ENCODE measurements around the gene INPP5J.
A peak's percentile ranks its signal among the peaks of the same experiment; 100 is the strongest.

INPP5J gene

DNA sequence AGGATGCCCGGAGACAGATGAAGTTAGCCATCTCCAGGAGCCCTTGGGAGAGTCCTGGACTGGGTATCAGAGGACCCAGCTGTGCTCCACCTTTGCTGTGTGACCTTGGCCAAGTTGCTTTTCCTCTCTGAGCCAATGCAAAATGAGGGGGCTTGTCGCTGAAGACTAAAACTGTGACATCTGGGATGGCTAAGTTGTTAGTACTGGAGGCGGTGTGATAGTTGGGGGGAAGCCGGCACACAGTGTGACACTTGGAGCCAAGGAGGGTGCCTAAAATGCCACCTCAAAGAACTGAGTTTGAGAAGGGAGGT is 481 bp downstream of the INPP5J start:
- FAIRE-seq: no peak
- TF ChIP-seq TAF1 (IDR thresholded peaks at IDR 0.05; ENCODE audit: borderline replicate concordance, low read depth, low read length): no peak
- no peak for TF ChIP-seq POLR2A (IDR thresholded peaks at IDR 0.05; ENCODE audit: low read depth, low read length)
- no peak for TF ChIP-seq POLR2AphosphoS5 (IDR thresholded peaks at IDR 0.05; ENCODE audit: low read depth, low read length)
- DNase-seq (ENCODE audit: insufficient read length): no peak

DNA sequence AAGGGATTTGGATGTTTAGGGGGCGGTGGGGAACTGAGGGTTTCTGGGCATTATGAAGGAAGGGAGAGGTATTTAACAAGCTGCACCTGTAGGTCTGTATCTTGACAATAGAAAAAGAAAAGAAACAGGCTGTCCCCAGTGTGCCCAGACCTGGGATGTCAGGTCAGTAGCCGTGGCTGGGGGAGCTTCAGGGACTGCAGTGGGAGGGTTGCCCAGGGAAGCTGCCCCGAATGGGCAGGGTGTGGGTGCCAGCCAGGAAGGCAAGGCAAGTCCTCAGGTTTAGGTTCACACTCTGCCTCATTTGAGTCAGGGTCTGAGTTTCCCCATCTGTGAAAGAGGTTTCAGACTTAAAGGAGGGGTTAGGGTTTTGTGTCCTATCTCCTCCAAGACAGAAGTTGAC is 1.5 kb downstream of the INPP5J start:
- FAIRE-seq (no peak), DNase-seq (ENCODE audit: insufficient read length) (no peak)
- TF ChIP-seq TAF1 (IDR thresholded peaks at IDR 0.05; ENCODE audit: borderline replicate concordance, low read depth, low read length): no peak
- TF ChIP-seq POLR2A (IDR thresholded peaks at IDR 0.05; ENCODE audit: low read depth, low read length): no peak
- TF ChIP-seq POLR2AphosphoS5 (IDR thresholded peaks at IDR 0.05; ENCODE audit: low read depth, low read length): no peak

DNA sequence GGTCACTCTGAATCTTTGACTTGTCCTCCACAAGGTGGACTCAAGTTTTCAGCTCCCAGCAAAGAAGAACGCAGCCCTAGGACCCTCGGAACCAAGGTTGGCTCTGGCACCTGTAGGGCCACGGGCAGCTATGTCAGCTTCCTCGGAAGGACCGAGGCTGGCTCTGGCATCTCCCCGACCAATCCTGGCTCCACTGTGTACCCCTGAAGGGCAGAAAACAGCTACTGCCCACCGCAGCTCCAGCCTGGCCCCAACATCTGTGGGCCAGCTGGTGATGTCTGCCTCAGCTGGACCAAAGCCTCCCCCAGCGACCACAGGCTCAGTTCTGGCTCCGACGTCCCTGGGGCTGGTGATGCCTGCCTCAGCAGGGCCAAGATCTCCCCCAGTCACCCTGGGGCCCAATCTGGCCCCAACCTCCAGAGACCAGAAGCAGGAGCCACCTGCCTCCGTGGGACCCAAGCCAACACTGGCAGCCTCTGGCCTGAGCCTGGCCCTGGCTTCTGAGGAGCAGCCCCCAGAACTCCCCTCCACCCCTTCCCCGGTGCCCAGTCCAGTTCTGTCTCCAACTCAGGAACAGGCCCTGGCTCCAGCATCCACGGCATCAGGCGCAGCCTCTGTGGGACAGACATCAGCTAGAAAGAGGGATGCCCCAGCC is 2.2 kb downstream of the INPP5J start:
- DNase-seq (ENCODE audit: insufficient read length) (no peak), FAIRE-seq (no peak)
- TF ChIP-seq POLR2AphosphoS5 (IDR thresholded peaks at IDR 0.05; ENCODE audit: low read depth, low read length) (no peak), TAF1 (IDR thresholded peaks at IDR 0.05; ENCODE audit: borderline replicate concordance, low read depth, low read length) (no peak), POLR2A (IDR thresholded peaks at IDR 0.05; ENCODE audit: low read depth, low read length) (no peak)

DNA sequence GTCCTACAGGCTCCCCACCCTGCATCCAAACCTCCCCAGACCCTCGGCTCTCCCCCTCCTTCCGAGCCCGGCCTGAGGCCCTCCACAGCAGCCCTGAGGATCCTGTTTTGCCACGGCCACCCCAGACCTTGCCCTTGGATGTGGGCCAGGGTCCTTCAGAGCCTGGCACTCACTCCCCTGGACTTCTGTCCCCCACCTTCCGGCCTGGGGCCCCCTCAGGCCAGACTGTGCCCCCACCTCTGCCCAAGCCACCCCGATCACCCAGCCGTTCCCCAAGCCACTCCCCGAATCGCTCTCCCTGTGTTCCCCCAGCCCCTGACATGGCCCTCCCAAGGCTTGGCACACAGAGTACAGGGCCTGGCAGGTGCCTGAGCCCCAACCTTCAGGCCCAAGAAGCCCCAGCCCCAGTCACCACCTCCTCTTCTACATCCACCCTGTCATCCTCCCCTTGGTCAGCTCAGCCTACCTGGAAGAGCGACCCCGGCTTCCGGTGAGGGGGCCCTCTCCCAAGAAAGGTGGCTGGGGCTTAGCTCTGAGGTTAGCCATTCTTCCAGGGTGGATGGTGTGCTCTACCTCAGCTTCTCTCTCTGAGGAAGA is 2.9 kb downstream of the INPP5J start:
- FAIRE-seq (no peak), DNase-seq (ENCODE audit: insufficient read length) (no peak)
- no peak for TF ChIP-seq POLR2A (IDR thresholded peaks at IDR 0.05; ENCODE audit: low read depth, low read length)
- no peak for TF ChIP-seq TAF1 (IDR thresholded peaks at IDR 0.05; ENCODE audit: borderline replicate concordance, low read depth, low read length)

DNA sequence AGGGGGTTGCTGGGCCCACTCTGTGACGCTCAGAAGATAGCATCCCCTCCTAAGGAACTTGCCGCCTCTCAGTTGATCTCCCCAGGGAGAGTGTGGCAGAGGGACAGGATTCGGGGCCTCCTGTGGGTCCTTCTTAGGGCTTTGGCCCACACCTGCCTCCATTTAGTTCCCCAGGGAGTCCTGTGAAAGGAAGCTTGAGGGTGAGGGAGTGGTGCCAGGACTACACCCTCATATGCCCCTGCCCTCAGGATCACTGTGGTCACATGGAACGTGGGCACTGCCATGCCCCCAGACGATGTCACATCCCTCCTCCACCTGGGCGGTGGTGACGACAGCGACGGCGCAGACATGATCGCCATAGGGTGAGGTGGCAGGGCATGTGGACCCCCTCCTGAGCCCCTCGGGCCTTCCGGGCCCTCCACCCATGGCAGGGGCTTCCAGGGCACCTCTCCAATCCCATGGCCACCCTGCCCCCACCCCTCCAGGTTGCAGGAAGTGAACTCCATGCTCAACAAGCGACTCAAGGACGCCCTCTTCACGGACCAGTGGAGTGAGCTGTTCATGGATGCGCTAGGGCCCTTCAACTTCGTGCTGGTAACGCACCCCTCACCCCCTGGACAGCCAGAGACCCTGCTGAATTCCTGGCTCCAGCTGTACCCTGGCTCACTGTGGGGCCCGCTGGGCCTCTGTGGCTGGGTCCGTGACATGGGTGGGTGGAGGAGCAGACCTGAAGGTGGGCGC is 3.5 kb downstream of the INPP5J start:
- FAIRE-seq: no peak
- DNase-seq (ENCODE audit: insufficient read length): peak; percentile 22
- TF ChIP-seq POLR2A (IDR thresholded peaks at IDR 0.05; ENCODE audit: low read depth, low read length) (no peak), TAF1 (IDR thresholded peaks at IDR 0.05; ENCODE audit: borderline replicate concordance, low read depth, low read length) (no peak)

DNA sequence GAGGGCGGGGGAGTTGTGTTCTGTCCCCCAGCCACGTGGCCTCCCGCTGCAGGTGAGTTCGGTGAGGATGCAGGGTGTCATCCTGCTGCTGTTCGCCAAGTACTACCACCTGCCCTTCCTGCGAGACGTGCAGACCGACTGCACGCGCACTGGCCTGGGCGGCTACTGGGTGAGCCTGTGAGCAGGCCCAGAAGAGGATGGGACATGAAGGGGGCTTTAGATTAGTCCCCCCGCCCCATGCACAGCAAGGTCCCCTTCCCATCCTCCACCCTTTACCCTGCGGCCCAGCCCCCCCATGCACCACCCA is 4.1 kb downstream of the INPP5J start:
- TF ChIP-seq POLR2AphosphoS5 (IDR thresholded peaks at IDR 0.05; ENCODE audit: low read depth, low read length): no peak
- no peak for TF ChIP-seq POLR2A (IDR thresholded peaks at IDR 0.05; ENCODE audit: low read depth, low read length)
- no peak for TF ChIP-seq TAF1 (IDR thresholded peaks at IDR 0.05; ENCODE audit: borderline replicate concordance, low read depth, low read length)
- DNase-seq (ENCODE audit: insufficient read length): no peak
- FAIRE-seq: no peak

DNA sequence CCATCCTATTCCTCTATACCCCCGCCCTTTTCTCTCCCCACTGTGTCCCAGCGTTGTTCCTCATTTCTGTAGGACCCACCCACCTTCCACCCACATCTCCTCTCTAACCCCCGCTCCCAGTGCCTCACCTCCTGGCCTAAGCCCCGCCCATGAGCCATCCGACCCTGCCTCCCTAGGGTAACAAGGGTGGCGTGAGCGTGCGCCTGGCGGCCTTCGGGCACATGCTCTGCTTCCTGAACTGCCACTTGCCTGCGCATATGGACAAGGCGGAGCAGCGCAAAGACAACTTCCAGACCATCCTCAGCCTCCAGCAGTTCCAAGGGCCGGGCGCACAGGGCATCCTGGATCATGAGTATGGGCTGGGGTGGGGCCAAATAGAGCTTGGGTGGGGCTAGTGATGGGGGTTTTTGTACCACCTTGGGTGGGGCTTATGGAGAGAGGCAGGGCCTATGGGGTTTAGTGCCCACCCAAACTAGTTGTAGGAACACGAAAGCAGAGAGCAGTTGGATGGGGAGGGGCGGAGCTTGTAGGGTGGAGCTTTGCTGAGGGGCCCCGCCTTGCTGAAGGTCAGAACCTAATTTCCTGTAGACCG is 4.5 kb downstream of the INPP5J start:
- TF ChIP-seq TAF1 (IDR thresholded peaks at IDR 0.05; ENCODE audit: borderline replicate concordance, low read depth, low read length): no peak
- no peak for TF ChIP-seq POLR2A (IDR thresholded peaks at IDR 0.05; ENCODE audit: low read depth, low read length)
- TF ChIP-seq POLR2AphosphoS5 (IDR thresholded peaks at IDR 0.05; ENCODE audit: low read depth, low read length): no peak
- peak; percentile 21 for DNase-seq (ENCODE audit: insufficient read length)
- FAIRE-seq: no peak

DNA sequence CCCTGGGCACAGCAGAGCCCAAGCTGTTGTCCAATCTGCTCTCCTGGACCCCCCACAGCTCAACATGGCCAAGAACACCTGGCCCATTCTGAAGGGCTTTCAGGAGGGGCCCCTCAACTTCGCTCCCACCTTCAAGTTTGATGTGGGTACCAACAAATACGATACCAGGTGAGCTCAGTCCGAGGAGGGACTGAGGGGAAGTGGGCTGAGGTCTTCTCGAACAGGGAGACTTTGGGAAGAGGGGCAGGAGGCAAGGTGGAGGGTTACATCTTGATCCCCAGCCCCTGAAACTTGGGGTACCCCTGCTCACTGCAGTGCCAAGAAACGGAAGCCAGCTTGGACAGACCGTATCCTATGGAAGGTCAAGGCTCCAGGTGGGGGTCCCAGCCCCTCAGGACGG is 5.4 kb downstream of the INPP5J start:
- TF ChIP-seq POLR2AphosphoS5 (IDR thresholded peaks at IDR 0.05; ENCODE audit: low read depth, low read length) (no peak), TAF1 (IDR thresholded peaks at IDR 0.05; ENCODE audit: borderline replicate concordance, low read depth, low read length) (no peak), POLR2A (IDR thresholded peaks at IDR 0.05; ENCODE audit: low read depth, low read length) (no peak)
- FAIRE-seq: no peak
- DNase-seq (ENCODE audit: insufficient read length): peak; percentile 5

DNA sequence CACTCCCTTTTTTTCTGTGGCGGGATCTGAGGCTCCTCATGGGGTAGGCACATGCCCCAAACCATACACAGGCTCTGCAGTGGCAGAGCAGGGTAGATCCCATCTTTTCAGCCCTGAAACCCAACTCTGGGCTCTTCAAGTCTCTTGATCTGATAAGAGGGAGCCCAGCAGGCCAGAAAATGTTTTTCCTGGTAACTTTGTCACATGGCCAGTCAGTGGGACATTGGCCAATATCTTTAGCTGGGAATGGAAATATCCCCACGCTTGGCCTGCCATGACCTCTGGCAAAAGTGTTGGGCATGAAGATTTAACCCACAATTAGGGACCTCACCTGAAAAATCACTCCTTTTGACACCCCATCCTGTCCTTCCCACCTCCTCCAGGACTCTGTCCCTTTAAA is 8.1 kb downstream of the INPP5J start:
- TF ChIP-seq POLR2AphosphoS5 (IDR thresholded peaks at IDR 0.05; ENCODE audit: low read depth, low read length): no peak
- no peak for TF ChIP-seq POLR2A (IDR thresholded peaks at IDR 0.05; ENCODE audit: low read depth, low read length)
- TF ChIP-seq TAF1 (IDR thresholded peaks at IDR 0.05; ENCODE audit: borderline replicate concordance, low read depth, low read length): no peak
- DNase-seq (ENCODE audit: insufficient read length) (no peak), FAIRE-seq (no peak)

DNA sequence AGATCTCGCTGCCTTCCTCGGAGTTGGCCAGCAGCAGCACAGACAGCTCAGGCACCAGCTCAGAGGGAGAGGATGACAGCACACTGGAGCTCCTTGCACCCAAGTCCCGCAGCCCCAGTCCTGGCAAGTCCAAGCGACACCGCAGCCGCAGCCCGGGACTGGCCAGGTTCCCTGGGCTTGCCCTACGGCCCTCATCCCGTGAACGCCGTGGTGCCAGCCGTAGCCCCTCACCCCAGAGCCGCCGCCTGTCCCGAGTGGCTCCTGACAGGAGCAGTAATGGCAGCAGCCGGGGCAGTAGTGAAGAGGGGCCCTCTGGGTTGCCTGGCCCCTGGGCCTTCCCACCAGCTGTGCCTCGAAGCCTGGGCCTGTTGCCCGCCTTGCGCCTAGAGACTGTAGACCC is 11.1 kb downstream of the INPP5J start:
- FAIRE-seq (no peak), DNase-seq (ENCODE audit: insufficient read length) (no peak)
- TF ChIP-seq TAF1 (IDR thresholded peaks at IDR 0.05; ENCODE audit: borderline replicate concordance, low read depth, low read length): no peak
- no peak for TF ChIP-seq POLR2A (IDR thresholded peaks at IDR 0.05; ENCODE audit: low read depth, low read length)
- no peak for TF ChIP-seq POLR2AphosphoS5 (IDR thresholded peaks at IDR 0.05; ENCODE audit: low read depth, low read length)

DNA sequence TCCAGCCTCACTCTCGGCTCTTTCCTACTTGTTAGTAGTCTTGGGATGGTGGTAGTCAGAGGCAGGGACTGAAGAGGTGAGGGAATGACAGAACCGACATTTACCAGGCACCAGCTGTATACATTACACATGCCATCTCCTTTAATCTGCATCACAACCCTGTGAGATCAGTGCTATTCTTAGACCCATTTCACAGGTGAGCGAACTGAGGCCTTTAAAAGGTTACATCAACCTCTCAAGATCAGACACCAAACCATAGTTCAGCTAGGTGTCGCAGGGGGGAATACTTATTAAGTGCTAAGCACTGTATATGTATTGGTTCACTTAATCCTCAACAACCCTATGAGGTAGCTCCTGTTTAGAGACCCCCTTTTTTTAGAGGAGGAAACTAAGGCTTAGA is 11.9 kb downstream of the INPP5J start:
- no peak for FAIRE-seq
- no peak for DNase-seq (ENCODE audit: insufficient read length)
- TF ChIP-seq POLR2AphosphoS5 (IDR thresholded peaks at IDR 0.05; ENCODE audit: low read depth, low read length) (no peak), POLR2A (IDR thresholded peaks at IDR 0.05; ENCODE audit: low read depth, low read length) (no peak), TAF1 (IDR thresholded peaks at IDR 0.05; ENCODE audit: borderline replicate concordance, low read depth, low read length) (no peak)

DNA sequence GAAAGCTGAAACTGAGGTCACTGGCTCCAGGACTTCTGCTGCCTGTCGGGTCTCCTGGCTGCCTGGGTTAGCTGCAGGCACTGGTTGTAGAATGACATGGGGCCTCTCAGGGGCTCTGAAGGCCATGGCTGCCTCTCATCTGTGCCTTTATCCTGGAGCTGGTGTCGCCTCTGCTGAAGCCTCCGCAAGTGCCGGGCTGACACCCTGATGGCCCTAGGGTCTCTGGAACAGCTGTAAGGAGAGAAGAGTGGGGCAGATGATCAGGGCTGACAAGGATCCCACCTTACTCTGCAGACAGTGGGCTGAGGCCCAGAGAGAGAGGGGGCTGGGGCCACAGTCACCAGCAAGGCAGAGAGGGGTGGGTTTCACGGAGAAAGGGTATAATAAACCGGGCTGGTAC is 12.9 kb downstream of the INPP5J start:
- FAIRE-seq: no peak
- no peak for TF ChIP-seq POLR2AphosphoS5 (IDR thresholded peaks at IDR 0.05; ENCODE audit: low read depth, low read length)
- TF ChIP-seq POLR2A (IDR thresholded peaks at IDR 0.05; ENCODE audit: low read depth, low read length): no peak
- no peak for TF ChIP-seq TAF1 (IDR thresholded peaks at IDR 0.05; ENCODE audit: borderline replicate concordance, low read depth, low read length)
- DNase-seq (ENCODE audit: insufficient read length): no peak
